HG03439 (cell line): ENCODE measurements around the gene LDLR.
"Not testable (repeated sequence)": the region's sequence is repeated elsewhere in the genome, so short reads cannot be mapped to it uniquely, and the experiment has no call there.

Experiments
- ATAC-seq: cut with Tn5 transposase; IDR thresholded peaks from one replicate; pipeline ENCODE4 v1.9.1; 2021; ENCODE audit warnings: mild to moderate bottlenecking, moderate library complexity; ENCODE audit not compliant: unreplicated experiment

LDLR gene

DNA sequence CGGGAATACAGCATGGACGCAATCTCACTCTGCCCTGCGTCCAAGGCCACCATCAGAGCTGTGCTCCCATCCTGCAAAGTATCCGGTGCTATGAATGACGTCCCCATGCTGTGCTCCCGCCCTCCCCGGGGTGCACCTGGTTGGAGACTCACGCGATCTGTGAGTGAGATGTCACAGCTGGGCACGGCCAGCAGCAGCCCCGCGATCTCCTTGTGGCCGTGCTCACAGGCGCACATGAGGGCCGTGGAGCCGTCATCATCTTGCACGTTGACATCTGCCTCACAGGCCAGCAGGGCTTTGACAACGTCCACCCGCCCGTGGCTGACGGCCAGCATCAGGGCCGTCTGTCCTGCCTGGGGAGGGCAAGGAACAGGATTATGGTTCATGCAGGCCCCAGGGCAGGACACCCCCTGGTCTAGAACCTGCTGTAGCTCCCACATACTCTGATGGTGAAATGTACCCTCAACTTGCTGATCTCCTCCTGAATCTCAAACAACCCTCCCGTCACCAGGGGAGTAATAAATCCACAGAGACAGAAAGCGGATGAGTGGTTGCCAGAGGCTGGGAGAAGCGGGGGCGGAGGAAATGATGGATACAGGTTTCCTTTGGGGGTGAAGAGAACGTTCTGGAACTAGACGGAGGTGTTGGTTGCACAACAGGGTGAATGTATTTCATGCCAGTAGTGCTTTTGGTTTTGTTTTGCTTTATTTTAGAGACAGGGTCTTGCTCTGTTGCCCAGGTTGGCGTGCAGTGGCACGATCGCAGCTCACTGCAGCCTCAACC is 80.8 kb downstream of the LDLR start:
- no peak for ATAC-seq

DNA sequence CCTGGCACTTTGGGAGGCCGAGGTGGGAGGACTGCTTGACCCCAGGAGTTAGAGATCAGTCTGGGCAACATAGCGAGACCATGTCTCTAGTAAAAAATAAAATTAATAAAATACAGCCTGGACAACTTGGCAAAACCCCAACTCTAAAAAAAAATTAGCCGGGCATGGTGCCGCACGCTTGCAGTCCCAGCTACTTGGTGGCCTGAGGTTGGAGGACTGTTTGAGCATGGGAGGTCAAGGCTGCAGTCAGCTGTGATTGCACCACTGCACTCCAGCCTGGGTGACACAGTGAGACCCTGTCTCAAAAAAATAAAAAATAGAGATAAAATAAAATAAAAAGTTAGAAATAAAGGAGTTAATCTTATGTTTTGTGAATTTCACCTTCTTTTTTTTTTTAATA is 81.9 kb downstream of the LDLR start:
- ATAC-seq, result no peak

DNA sequence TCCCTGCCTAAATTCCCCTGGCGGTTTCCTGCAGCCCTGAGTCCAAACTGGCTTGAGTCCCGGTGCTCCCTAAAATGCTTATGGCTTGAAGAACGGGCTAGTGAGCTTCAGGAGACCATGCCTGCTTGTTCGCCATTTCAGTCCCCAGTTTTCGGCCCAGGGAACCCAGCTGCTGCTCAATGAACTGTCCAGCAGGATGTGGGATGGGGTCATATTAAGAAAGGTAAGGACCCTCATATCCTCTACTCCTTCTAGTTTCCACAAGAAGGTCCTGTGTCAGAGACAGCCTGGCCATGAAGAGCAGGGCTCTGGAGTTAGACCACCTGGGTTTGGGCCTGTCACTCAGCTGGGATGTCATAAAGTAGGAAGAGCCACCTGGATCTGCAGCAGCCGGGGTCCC is 83.3 kb downstream of the LDLR start:
- ATAC-seq, result no peak

- no peak for ATAC-seq
Measured at GRCh38 chr19:11173516-11174155, 84.4 kb downstream of the LDLR start.

DNA sequence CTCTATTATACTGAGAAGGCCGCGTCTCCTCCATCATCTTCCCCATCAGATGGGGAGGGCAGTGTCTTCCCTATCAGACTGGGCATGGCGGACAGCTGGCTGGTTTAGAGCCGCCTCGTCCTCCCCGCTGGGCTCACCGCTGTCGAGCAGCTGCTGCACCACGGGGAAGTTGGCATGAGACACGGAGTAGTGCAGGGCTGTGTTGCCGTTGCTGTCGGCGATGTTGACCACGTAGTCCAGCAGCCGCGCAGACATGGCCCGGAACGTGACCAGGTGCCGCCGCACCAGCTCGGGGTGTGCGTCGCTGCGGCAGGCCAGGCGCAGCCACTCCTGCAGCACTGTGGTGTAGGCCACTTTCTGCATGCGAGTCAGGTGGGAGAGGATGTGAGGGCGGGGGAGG is 85.1 kb downstream of the LDLR start:
- ATAC-seq, result no peak

- no peak for ATAC-seq
Measured at GRCh38 chr19:11175920-11176319, 86.7 kb downstream of the LDLR start.

GRCh38 chr19:11176466-11177193 is 87.4 kb downstream of the LDLR start:
- ATAC-seq, result no peak

- ATAC-seq, result no peak
Measured at GRCh38 chr19:11177592-11177991, 88.3 kb downstream of the LDLR start.

GRCh38 chr19:11179145-11179465 is 89.8 kb downstream of the LDLR start:
- not testable (repeated sequence) for ATAC-seq

- peak; percentile 62 for ATAC-seq
Measured at GRCh38 chr19:11179716-11180297, 90.5 kb downstream of the LDLR start.

- ATAC-seq, result peak; percentile 11
Measured at GRCh38 chr19:11180346-11180745, 91.1 kb downstream of the LDLR start.

DNA sequence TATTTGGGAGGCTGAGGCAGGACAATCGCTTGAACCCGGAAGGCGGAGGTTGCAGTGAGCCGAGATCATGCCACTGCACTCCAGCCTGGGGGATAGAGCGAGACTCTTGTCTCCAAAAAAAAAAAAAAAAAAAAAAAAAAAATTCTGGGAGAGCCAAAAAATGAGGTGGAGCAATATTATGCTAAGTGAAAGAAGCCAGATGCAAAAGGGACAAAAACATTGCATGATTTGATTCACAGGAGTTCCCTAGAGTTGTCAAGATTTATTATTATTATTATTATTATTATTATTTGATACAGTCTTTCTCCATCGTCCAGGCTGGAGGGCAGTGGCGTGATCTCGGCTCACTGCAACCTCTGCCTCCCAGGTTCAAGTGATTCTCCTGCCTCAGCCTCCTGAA is 91.7 kb downstream of the LDLR start:
- ATAC-seq, result not testable (repeated sequence)

DNA sequence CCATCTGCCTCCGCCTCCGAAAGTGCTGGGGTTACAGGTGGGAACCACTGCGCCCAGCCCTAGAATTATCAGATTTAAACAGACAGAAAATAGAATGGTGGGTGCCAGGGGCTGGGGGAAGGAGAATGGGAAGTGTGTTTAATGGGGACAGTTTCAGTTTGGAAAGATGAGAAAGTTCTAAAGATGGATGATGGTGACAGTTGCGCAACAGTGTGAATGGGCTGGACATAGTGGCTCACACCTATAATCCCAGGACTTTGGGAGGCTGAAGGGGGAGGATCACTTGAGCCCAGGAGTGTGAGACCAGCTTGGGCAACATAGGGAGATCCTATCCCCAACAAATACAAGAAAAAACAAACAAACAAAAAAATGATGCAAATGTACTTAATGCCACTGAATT is 92.2 kb downstream of the LDLR start:
- no peak for ATAC-seq
